Measurements from ENCODE around the gene TNNT1. TPM values are rescaled to one million over a fixed set of nuclear protein-coding genes. Genes with fewer than 3 reads are reported as not detected.

Gene TNNT1
- total RNA-seq, 1 donor from 2014 or later = 1.2 TPM

- H3K36me3 ChIP-seq = peaks cover 38% of the 10 kb centered on the region
These were observed 54.3 kb downstream of the TNNT1 start for GRCh38 chr19:55094456-55095259.

GRCh38 chr19:55092423-55093318 lies 56.3 kb downstream of the TNNT1 start:
- no peak for TF ChIP-seq CTCF (IDR thresholded peaks at IDR 0.05)

More at GRCh38 chr19:55094456-55095259, 54.3 kb downstream of the TNNT1 start:
- H3K4me3 ChIP-seq = no peak overlapping the region
- DNase-seq (no peak), ATAC-seq (no peak)
- no peaks in the 10 kb centered on the region for H3K9me3 ChIP-seq
- no peak overlapping the region for H3K27ac ChIP-seq
- H3K27me3 ChIP-seq = no peaks in the 10 kb centered on the region
- H3K4me1 ChIP-seq = peaks cover 5% of the 10 kb centered on the region
- intact Hi-C loops (cut with DNase I) = no loop called here
- TF ChIP-seq CTCF (IDR thresholded peaks at IDR 0.05) = no peak

GRCh38 chr19:55091955-55092354 lies 57.1 kb downstream of the TNNT1 start:
- H3K4me1 ChIP-seq = peaks cover 15% of the 10 kb centered on the region
- H3K9me3 ChIP-seq = no peaks in the 10 kb centered on the region
- H3K27ac ChIP-seq = no peak overlapping the region
- intact Hi-C loops (cut with DNase I) = no loop called here
- TF ChIP-seq CTCF (IDR thresholded peaks at IDR 0.05) = no peak
- DNase-seq = no peak
- no peak overlapping the region for H3K4me3 ChIP-seq
- H3K27me3 ChIP-seq = no peaks in the 10 kb centered on the region
- no peak for ATAC-seq
- peaks cover 38% of the 10 kb centered on the region for H3K36me3 ChIP-seq

More at GRCh38 chr19:55092423-55093318, 56.3 kb downstream of the TNNT1 start:
- H3K9me3 ChIP-seq = no peaks in the 10 kb centered on the region
- H3K27me3 ChIP-seq = no peaks in the 10 kb centered on the region
- intact Hi-C loops (cut with DNase I) = no loop called here
- no peak for ATAC-seq
- H3K36me3 ChIP-seq = peaks cover 38% of the 10 kb centered on the region
- no peak overlapping the region for H3K27ac ChIP-seq
- peaks cover 8% of the 10 kb centered on the region for H3K4me1 ChIP-seq
- DNase-seq = no peak
- no peak overlapping the region for H3K4me3 ChIP-seq

GRCh38 chr19:55091126-55091910 lies 57.7 kb downstream of the TNNT1 start:
- no peak overlapping the region for H3K27ac ChIP-seq
- no peaks in the 10 kb centered on the region for H3K9me3 ChIP-seq
- H3K36me3 ChIP-seq = peaks cover 38% of the 10 kb centered on the region
- intact Hi-C loops (cut with DNase I) = no loop called here
- peaks cover 22% of the 10 kb centered on the region for H3K4me1 ChIP-seq
- DNase-seq (no peak), ATAC-seq (no peak)
- peaks cover 4% of the 10 kb centered on the region for H3K27me3 ChIP-seq
- no peak for TF ChIP-seq CTCF (IDR thresholded peaks at IDR 0.05)
- H3K4me3 ChIP-seq = no peak overlapping the region

GRCh38 chr19:55090564-55090963 lies 58.4 kb downstream of the TNNT1 start:
- peaks cover 23% of the 10 kb centered on the region for H3K4me1 ChIP-seq
- H3K9me3 ChIP-seq = no peaks in the 10 kb centered on the region
- H3K36me3 ChIP-seq = peaks cover 38% of the 10 kb centered on the region
- TF ChIP-seq CTCF (IDR thresholded peaks at IDR 0.05) = no peak
- ATAC-seq = no peak
- H3K27ac ChIP-seq = no peak overlapping the region
- intact Hi-C loops (cut with DNase I) = no loop called here
- DNase-seq = no peak
- no peak overlapping the region for H3K4me3 ChIP-seq
- peaks cover 8% of the 10 kb centered on the region for H3K27me3 ChIP-seq
